ENCODE data around the gene EBF3. TPM values are rescaled to one million over a fixed set of nuclear protein-coding genes. Genes with fewer than 3 reads are reported as not detected.

The EBF3 gene
- total and polyA plus RNA-seq, 9 of the 15 experiments (the other 6 are each of a cell fraction or from before 2014, with no cell fraction given), result not detected

DNA sequence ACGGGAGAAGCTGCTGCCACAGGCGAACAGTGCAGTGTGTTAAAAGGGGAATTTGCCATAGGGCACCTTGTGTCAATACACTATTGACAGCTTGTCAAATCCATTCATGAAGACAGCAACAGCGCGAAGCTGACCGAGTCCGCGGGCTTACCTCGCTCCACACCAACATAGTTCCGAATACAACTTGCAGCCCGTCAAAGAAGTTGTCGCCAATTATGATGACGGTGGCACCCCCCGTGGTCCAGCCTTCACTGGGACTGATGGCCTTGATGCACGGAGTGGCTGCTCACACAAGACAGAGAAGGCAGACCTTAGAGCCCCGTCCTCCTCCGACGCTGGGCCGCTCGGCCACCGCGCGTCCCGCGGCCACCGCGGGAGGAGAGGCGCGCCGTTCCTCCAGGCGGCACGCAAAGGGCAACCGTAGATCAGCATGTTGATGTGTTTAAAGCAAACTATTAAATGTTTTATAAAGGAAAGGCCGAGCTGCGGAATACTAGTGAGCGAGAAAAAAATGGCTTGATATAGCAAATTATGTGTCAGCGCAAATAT lies 96.4 kb downstream of the EBF3 start (continued):
- TF ChIP-seq TFAP4 (CRISPR knock-in tag; IDR thresholded peaks at IDR 0.05; ENCODE audit: borderline replicate concordance), result no peak
- no peak for TF ChIP-seq MEF2A (IDR thresholded peaks at IDR 0.05; ENCODE audit: control insufficient read depth, low read depth, low read length)

GRCh38 chr10:129866894-129867293 lies 97.2 kb downstream of the EBF3 start:
- peaks cover 3 to 47% of the 10 kb centered on the region in 2 experiments; a peak in 4 of 5 replicates for H3K27me3 ChIP-seq (ENCODE audit: control insufficient read depth in 2 of 2, insufficient read depth in 2 of 2, low read length in 2 of 2)
- H3K27ac ChIP-seq (ENCODE audit: extremely low read depth, low read depth, low read length), result no peak overlapping the region
- H3K9ac ChIP-seq (ENCODE audit: insufficient read depth in 1 of 2, low read depth in 2 of 2, low read length in 2 of 2), result no peak overlapping the region
- in situ Hi-C loops (cut with MboI) (no loop called here), intact Hi-C loops (cut with micrococcal nuclease) (no loop called here)
- no peaks in the 10 kb centered on the region for H3K9me3 ChIP-seq (replicated peaks; ENCODE audit: control insufficient read depth, insufficient read depth, low read depth, low read length)
- TF ChIP-seq BRCA1 (IDR thresholded peaks at IDR 0.05) (no peak), BRCA1 (CRISPR knock-in tag; IDR thresholded peaks at IDR 0.05) (no peak), NFIX (CRISPR knock-in tag; IDR thresholded peaks at IDR 0.05; ENCODE audit: low read depth) (no peak), ILF3 (IDR thresholded peaks at IDR 0.05; ENCODE audit: borderline replicate concordance) (no peak), E4F1 (CRISPR knock-in tag; IDR thresholded peaks at IDR 0.05; ENCODE audit: borderline replicate concordance) (no peak), OTX1 (CRISPR knock-in tag; IDR thresholded peaks at IDR 0.05) (no peak)
- TF ChIP-seq, protein P1, sequence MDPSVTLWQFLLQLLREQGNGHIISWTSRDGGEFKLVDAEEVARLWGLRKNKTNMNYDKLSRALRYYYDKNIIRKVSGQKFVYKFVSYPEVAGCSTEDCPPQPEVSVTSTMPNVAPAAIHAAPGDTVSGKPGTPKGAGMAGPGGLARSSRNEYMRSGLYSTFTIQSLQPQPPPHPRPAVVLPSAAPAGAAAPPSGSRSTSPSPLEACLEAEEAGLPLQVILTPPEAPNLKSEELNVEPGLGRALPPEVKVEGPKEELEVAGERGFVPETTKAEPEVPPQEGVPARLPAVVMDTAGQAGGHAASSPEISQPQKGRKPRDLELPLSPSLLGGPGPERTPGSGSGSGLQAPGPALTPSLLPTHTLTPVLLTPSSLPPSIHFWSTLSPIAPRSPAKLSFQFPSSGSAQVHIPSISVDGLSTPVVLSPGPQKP (CRISPR knock-in tag; IDR thresholded peaks at IDR 0.05), result no peak
- TF ChIP-seq, protein P2, sequence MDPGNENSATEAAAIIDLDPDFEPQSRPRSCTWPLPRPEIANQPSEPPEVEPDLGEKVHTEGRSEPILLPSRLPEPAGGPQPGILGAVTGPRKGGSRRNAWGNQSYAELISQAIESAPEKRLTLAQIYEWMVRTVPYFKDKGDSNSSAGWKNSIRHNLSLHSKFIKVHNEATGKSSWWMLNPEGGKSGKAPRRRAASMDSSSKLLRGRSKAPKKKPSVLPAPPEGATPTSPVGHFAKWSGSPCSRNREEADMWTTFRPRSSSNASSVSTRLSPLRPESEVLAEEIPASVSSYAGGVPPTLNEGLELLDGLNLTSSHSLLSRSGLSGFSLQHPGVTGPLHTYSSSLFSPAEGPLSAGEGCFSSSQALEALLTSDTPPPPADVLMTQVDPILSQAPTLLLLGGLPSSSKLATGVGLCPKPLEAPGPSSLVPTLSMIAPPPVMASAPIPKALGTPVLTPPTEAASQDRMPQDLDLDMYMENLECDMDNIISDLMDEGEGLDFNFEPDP (CRISPR knock-in tag; IDR thresholded peaks at IDR 0.05), result no peak
- BruUV-seq (replicated peaks), result no TSS peak
- H3K79me2 ChIP-seq (ENCODE audit: control insufficient read depth, insufficient read depth, low read length), result no peaks in the 10 kb centered on the region
- no peaks in the 10 kb centered on the region for H3K36me3 ChIP-seq (ENCODE audit: control insufficient read depth, insufficient read depth, low read length)
- no peaks in the 10 kb centered on the region; the same call in 1 of the 2 replicates for H4K20me1 ChIP-seq (replicated peaks; ENCODE audit: control insufficient read depth, insufficient read depth, low read length)
- FAIRE-seq (no peak), DNase-seq (ENCODE audit: extremely low read depth in 1 of 4, low spot score in 3 of 4) (no peak), ATAC-seq (no peak)
- no peak overlapping the region for H3K4me2 ChIP-seq (ENCODE audit: insufficient read depth, low read length)
- no peak overlapping the region for H2AFZ ChIP-seq (ENCODE audit: low read depth, low read length)
- H3K4me1 ChIP-seq (replicated peaks in 1 of 2; ENCODE audit: control insufficient read depth in 2 of 2, insufficient read depth in 2 of 2, low read length in 2 of 2), result no peaks in the 10 kb centered on the region
- POLR2A ChIA-PET, result no interaction called here
- WGBS (ENCODE audit: insufficient coverage, low coverage, missing lambda C conversion rate), result 0% methylated on average over 7 of the region's 16 CpGs
- no peak overlapping the region for H3K4me3 ChIP-seq
- H3K9me1 ChIP-seq (ENCODE audit: control insufficient read depth, insufficient read depth, low read length), result no peaks in the 10 kb centered on the region
- CTCF ChIA-PET (ENCODE audit: low intra/inter-chr PET ratio), result no interaction called here
